Tibial nerve (tissue), 4 donors: ENCODE data around the gene TRIM27. TPM values are rescaled to one million over a fixed set of nuclear protein-coding genes. Genes with fewer than 3 reads are reported as not detected.
"Not testable (repeated sequence)": the region's sequence is repeated elsewhere in the genome, so short reads cannot be mapped to it uniquely, and the experiment has no call there.

Experiments used
- DNase-seq, 2 donors: peaks; one replicate each; pipeline ENCODE4 v3.0.0-alpha.2; 2019; ENCODE audit warnings: low spot score in 2 of 2
- H3K27ac ChIP-seq, 4 donors: fragments of 200-600 bp; sonication (generic) in 3 of 4; one replicate each; pipeline ENCODE4 v1.5.1; 2017 to 2019; ENCODE audit warnings: mild to moderate bottlenecking in 1 of 4
- H3K27me3 ChIP-seq, 2 donors: fragments of 200-600 bp; sonication (generic) in 1 of 2; one replicate each; pipeline versions ENCODE4 v1.5.1 to v1.6.0; 2017 to 2019
- H3K36me3 ChIP-seq, 3 donors: fragments of 200-600 bp; sonication (generic); one replicate each; pipeline ENCODE4 v1.5.1; 2018 to 2019
- H3K4me1 ChIP-seq, 4 donors: fragments of 200-600 bp; sonication (generic) in 3 of 4; one replicate each; pipeline ENCODE4 v1.5.1; 2017 to 2019
- H3K4me3 ChIP-seq, 4 donors: fragments of 200-600 bp; sonication (generic) in 3 of 4; one replicate each; pipeline ENCODE4 v1.5.1; 2017 to 2019; ENCODE audit warnings: mild to moderate bottlenecking in 1 of 4, moderate library complexity in 1 of 4
- H3K9me3 ChIP-seq, 4 donors: fragments of 200-600 bp; sonication (generic) in 3 of 4; one replicate each; pipeline ENCODE4 v1.5.1; 2017 to 2019
- CTCF ChIP-seq, 5 experiments: fragments of 200-600 bp in 3 of 5; fragments of 450-650 bp in 2 of 5; sonication (generic) in 3 of 5; IDR thresholded peaks; one replicate each; pipeline ENCODE4 v1.5.1; 2016 to 2019; ENCODE audit warnings: antibody characterized with exemption in 5 of 5, mild to moderate bottlenecking in 3 of 5, moderate library complexity in 2 of 5
- EP300 ChIP-seq, 2 donors: sonication (generic); formaldehyde crosslinking; IDR thresholded peaks; one replicate each; pipeline ENCODE4 v1.6.1; 2017; ENCODE audit warnings: antibody characterized with exemption in 2 of 2, mild to moderate bottlenecking in 1 of 2
- POLR2A ChIP-seq, 2 donors: fragments of 450-650 bp; IDR thresholded peaks; one replicate each; pipeline ENCODE4 v1.6.1; 2017; ENCODE audit warnings: antibody characterized with exemption in 2 of 2, mild to moderate bottlenecking in 2 of 2, moderate library complexity in 2 of 2
- WGBS, 2 donors: methylation state at CpG; one replicate each; pipeline ENCODE4 v1.1.5; 2018; 5-methylcytosine and 5-hydroxymethylcytosine counted together
- total RNA-seq, 4 donors: library from RNA; depleted of rRNA; stranded (reverse); fragments of >200 nt; gene quantifications; one replicate each; pipeline ENCODE4 v1.1.0, GENCODE V29; 2016

Gene TRIM27
- total RNA-seq, 4 donors from 2014 or later, result 57.5 to 90.9 (median 72.4) TPM

GRCh38 chr6:28866205-28867085, 57.3 kb downstream of the TRIM27 start:
- TF ChIP-seq EP300 (IDR thresholded peaks at IDR 0.05), result peak in 1 of 2 donors; percentile 8
- peaks cover 0 to 17% (median 0%) of the 10 kb centered on the region in 4 donors for H3K9me3 ChIP-seq
- not testable (repeated sequence) for H3K27me3 ChIP-seq, H3K36me3 ChIP-seq
- H3K27ac ChIP-seq, result peak overlapping the region; percentile 45 to 91 (median 84)
- H3K4me1 ChIP-seq, result peaks cover 0 to 18% (median 10%) of the 10 kb centered on the region in 4 donors
- peak; percentile 17 to 35 for DNase-seq
- WGBS, 2 donors, result 3 to 4% methylated on average over 18 to 24 of the region's 60 CpGs
- peak overlapping the region; percentile 59 to 87 (median 74) for H3K4me3 ChIP-seq

- Histone ChIP-seq H3K4me1 (peaks cover 0 to 18% (median 10%) of the 10 kb centered on the region in 4 donors), H3K9me3 (peaks cover 0 to 19% (median 0%) of the 10 kb centered on the region in 4 donors), H3K36me3 (no peaks in the 10 kb centered on the region), H3K27me3 (no peaks in the 10 kb centered on the region), H3K27ac (peak overlapping the region in 1 of 4 donors; percentile 91), H3K4me3 (peak overlapping the region in 3 of 4 donors; percentile 67 to 87 (median 82))
- TF ChIP-seq CTCF (IDR thresholded peaks at IDR 0.05) (no peak), EP300 (IDR thresholded peaks at IDR 0.05) (no peak), POLR2A (IDR thresholded peaks at IDR 0.05) (no peak)
- peak in 1 of 2 donors; percentile 19 for DNase-seq
- WGBS, 2 donors, result 86 to 89% methylated on average over 25 of the region's 25 CpGs
Measured at GRCh38 chr6:28865401-28866204, 58.2 kb downstream of the TRIM27 start.

- Histone ChIP-seq H3K36me3 (no peaks in the 10 kb centered on the region), H3K27ac (peak overlapping the region in 3 of 4 donors; percentile 54 to 69 (median 66)), H3K4me3 (peak overlapping the region; percentile 57 to 72 (median 59)), H3K9me3 (peaks cover 0 to 19% (median 0%) of the 10 kb centered on the region in 4 donors), H3K27me3 (no peaks in the 10 kb centered on the region), H3K4me1 (peaks cover 0 to 18% (median 10%) of the 10 kb centered on the region in 4 donors)
- 37 to 41% methylated on average over 25 of the region's 25 CpGs for WGBS, 2 donors
- no peak for TF ChIP-seq EP300 (IDR thresholded peaks at IDR 0.05)
- no peak for TF ChIP-seq POLR2A (IDR thresholded peaks at IDR 0.05)
- no peak for TF ChIP-seq CTCF (IDR thresholded peaks at IDR 0.05)
- DNase-seq, result no peak
Measured at GRCh38 chr6:28864326-28864923, 59.4 kb downstream of the TRIM27 start.

GRCh38 chr6:28863604-28864325, 60.0 kb downstream of the TRIM27 start:
- peak; percentile 47 to 84 for DNase-seq
- peak overlapping the region; percentile 57 to 72 (median 59) for H3K4me3 ChIP-seq

More at GRCh38 chr6:28863604-28864325, 60.0 kb downstream of the TRIM27 start:
- TF ChIP-seq POLR2A (IDR thresholded peaks at IDR 0.05) (no peak), EP300 (IDR thresholded peaks at IDR 0.05) (peak; percentile 33 to 70), CTCF (IDR thresholded peaks at IDR 0.05) (no peak)
- H3K4me1 ChIP-seq, result peaks cover 0 to 18% (median 10%) of the 10 kb centered on the region in 4 donors
- H3K9me3 ChIP-seq, result peaks cover 0 to 19% (median 0%) of the 10 kb centered on the region in 4 donors
- no peaks in the 10 kb centered on the region for H3K27me3 ChIP-seq
- WGBS, 2 donors, result 1% methylated on average over 46 to 47 of the region's 47 CpGs
- H3K36me3 ChIP-seq, result no peaks in the 10 kb centered on the region
- peak overlapping the region in 3 of 4 donors; percentile 54 to 69 (median 66) for H3K27ac ChIP-seq
